Stimulated activated CD4-positive, alpha-beta T cell treated with anti-CD3 and anti-CD28 coated beads, Interleukin-12 subunit alpha, Interleukin-12 subunit beta, amount 100 ng/mL, for 4 hours (primary cell): ENCODE data around the gene TIMP4.

ENCODE experiments used
- DNase-seq: peaks from one replicate; pipeline ENCODE4 v3.0.0-alpha.2; 2020

Gene TIMP4

GRCh38 chr3:12147049-12147780, 11.5 kb downstream of the TIMP4 start:
- no peak for DNase-seq

- DNase-seq = no peak
Measured at GRCh38 chr3:12143949-12144504, 14.7 kb downstream of the TIMP4 start.

GRCh38 chr3:12142476-12142875, 16.2 kb downstream of the TIMP4 start:
- no peak for DNase-seq

DNA sequence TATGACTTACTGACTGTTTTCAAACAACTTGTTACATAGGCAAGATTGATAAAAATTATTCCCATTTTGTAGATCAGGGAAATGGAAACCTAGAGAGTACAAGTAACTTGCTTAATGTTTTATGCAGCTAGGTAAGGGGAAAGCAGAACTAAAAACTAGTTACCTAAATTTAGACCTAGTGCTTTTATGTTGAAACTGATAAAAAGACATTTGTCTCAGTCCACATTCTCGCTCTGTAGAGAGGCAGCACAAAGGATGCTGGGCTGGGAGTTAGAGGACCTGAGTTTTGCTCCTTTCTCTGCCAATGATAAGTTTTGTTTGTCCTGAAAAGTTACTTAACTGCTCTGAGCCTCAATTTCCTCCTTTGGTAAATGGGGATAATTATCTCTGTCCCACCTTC, 17.4 kb downstream of the TIMP4 start:
- no peak for DNase-seq

- no peak for DNase-seq
Measured at GRCh38 chr3:12139111-12139511, 19.6 kb downstream of the TIMP4 start.

DNA sequence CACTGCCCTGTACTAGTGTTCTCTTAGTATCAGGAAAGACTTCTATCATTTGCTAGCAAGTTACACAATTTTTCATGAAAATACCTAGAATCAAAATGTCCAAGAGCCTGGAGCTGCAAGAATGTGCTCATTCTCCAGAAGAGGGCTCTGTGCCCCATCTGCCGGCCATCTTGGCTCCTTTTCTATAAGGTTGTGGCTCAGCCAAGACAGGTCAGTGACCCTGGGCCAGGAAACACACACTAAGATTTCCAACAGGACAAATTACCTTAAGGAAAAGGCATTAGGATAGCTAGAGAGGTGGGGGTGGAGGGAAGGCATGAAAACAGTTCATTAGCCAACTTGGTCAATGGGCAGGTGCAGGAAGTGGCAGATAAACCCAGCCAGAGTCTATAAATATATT, 20.7 kb downstream of the TIMP4 start:
- no peak for DNase-seq

DNA sequence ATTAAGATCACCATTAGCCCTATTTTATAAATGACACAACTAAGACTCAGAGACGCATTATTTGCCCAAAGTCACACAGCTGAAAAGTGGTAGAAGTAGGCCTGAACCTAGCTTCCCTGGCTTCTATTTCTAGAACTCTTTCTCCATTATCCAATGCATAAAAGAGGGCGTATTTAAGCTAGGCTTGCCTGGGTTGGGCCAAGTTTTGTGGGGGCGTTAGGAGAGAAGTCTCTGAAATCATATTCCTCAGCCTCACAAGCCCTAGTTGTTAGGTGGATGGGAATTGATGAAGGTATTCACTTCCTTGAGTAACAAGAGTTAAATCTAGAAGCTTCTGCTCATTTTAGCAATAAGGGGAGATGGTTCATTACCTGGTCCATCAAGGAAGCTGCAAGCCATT, 22.3 kb downstream of the TIMP4 start:
- no peak for DNase-seq

- peak; percentile 65 for DNase-seq
Measured at GRCh38 chr3:12135029-12135657, 23.6 kb downstream of the TIMP4 start.

DNA sequence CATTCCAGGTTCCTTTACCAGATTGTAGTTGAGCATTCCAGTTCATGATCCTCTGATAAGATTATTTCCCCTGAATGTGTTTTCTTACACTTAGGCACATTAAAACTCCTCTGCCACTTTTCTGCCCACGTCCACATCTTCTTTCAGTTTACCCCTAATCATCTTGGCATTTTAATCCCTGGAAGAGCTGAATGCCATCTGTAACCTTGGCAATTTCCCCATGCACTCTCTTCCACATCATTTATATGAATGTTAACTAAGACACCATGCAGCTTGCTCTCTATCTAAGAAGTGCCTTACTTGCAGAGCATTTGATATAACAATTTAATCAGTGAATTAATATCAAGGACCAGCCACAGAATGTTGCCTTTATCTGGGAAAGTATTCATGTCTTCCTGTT, 25.8 kb downstream of the TIMP4 start:
- no peak for DNase-seq

GRCh38 chr3:12131351-12132090, 27.2 kb downstream of the TIMP4 start:
- no peak for DNase-seq

DNA sequence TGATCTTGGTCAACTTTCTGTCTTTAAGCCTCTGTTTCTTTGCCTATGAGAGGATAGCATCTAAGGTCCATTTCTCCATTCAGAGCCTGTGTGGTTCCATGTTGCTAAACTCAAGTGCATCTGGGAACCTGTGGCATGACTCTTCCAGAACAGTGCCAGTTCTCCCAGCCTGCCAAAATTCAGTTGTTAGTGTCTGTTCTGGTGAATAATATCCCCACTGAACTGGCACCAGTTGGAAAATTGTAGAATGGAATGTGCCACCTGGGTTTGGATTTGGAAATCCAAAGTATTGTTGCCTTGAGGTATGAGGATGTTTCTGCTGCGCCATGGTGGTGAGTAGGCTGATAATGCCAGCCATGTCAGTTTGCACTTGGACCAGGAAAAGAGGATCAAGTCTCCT, 31.3 kb downstream of the TIMP4 start:
- DNase-seq = no peak

DNA sequence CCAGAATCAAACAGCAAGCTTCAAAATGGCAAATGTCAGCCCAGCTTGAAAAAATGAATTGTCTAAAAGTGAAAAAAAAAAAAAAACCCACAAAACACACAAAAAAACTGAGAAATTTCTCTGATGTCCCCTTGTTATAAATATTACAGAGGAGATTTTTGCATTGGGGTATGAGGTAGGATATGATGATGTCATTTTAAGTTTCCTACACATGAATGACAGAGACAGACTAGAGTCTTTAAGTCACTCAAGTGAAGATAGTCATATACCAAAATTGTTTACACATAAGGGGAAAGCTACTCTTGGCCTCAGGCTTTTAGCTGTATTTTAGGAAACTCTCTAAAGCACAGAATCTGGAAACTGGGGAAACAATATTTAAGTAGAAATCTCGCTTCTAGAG, 32.9 kb downstream of the TIMP4 start:
- no peak for DNase-seq

GRCh38 chr3:12121466-12121865, 37.2 kb downstream of the TIMP4 start:
- no peak for DNase-seq

GRCh38 chr3:12120374-12121140, 38.2 kb downstream of the TIMP4 start:
- no peak for DNase-seq

DNA sequence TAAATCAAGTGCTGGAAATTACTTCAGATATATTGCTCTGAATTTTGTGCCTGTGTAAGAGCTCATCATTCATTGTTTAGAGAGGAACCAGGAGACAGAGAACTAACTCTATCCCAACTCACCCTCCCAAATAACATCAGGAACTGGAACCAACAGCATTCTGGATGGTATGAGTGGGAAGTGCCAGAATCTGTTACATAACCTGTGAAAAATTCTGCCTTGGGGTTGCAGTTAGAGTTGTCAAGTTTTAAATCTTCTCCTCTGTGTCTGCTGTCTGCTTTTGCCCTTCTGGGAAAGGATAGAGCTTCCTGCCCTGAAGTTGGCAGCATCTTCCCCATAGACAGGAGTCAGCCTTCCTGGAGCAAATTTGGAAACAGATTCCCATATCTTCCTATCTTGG, 41.2 kb downstream of the TIMP4 start:
- DNase-seq = no peak

DNA sequence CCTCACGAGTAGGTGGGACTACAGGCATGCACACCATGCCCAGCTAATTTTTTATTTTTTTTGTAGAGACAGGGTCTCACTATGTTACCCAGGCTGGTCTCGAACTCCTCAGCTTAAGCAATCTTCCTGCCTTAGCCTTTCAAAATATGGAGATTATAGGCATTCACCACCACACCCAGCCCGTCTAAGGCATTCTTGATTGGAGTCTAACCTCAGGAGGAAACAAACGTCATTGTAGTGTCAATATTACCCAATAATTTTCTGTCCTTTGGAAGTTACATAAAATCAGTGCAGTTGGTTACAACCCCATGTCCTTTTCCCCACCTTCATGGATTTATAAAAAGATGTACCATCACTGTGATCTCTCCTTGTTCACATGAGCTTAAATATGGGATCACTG, 41.8 kb downstream of the TIMP4 start:
- no peak for DNase-seq

- DNase-seq = no peak
Measured at GRCh38 chr3:12115849-12116248, 42.9 kb downstream of the TIMP4 start.

- no peak for DNase-seq
Measured at GRCh38 chr3:12115104-12115503, 43.6 kb downstream of the TIMP4 start.

DNA sequence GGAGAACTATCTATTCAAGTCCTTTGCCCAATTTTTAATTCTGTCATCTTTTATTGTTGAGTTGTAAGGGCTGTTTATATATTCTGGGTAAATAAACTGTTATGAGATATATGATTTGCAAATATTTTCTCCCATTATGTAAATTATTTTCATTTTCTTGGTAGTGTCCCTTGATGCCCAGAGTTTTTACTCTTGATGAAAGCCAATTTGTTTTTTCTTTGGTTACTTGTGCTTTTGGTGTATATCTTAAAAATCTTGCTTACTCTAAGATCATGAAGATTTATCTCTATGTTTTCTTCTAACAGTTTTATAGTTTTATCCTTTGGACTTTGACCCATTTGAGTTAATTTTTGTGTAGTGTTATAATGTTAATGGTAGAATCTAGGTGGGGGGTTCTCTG, 44.5 kb downstream of the TIMP4 start:
- no peak for DNase-seq

GRCh38 chr3:12107071-12107713, 51.5 kb downstream of the TIMP4 start:
- DNase-seq = no peak
